Uterus (tissue), 2 donors: ENCODE results near the gene LENG8.

Experiments used
- POLR2A ChIP-seq, 2 donors: fragments of 450-650 bp; IDR thresholded peaks; one replicate each; pipeline ENCODE4 v1.6.1; 2016; ENCODE audit warnings: antibody characterized with exemption in 2 of 2, mild to moderate bottlenecking in 1 of 2, moderate library complexity in 1 of 2
- TF ChIP-seq, protein P1 (sequence below), 4 experiments: fragments of 200-600 bp in 2 of 4; fragments of 450-650 bp in 2 of 4; sonication (generic) in 2 of 4; IDR thresholded peaks; one replicate each; pipeline ENCODE4 v1.5.1; 2016 to 2019; ENCODE audit warnings: antibody characterized with exemption in 4 of 4, mild to moderate bottlenecking in 2 of 4, moderate library complexity in 1 of 4

GRCh38 chr19:54485851-54486250 is 36.9 kb downstream of the LENG8 start:
- TF ChIP-seq, protein P1, sequence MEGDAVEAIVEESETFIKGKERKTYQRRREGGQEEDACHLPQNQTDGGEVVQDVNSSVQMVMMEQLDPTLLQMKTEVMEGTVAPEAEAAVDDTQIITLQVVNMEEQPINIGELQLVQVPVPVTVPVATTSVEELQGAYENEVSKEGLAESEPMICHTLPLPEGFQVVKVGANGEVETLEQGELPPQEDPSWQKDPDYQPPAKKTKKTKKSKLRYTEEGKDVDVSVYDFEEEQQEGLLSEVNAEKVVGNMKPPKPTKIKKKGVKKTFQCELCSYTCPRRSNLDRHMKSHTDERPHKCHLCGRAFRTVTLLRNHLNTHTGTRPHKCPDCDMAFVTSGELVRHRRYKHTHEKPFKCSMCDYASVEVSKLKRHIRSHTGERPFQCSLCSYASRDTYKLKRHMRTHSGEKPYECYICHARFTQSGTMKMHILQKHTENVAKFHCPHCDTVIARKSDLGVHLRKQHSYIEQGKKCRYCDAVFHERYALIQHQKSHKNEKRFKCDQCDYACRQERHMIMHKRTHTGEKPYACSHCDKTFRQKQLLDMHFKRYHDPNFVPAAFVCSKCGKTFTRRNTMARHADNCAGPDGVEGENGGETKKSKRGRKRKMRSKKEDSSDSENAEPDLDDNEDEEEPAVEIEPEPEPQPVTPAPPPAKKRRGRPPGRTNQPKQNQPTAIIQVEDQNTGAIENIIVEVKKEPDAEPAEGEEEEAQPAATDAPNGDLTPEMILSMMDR (IDR thresholded peaks at IDR 0.05), result no peak
- no peak for TF ChIP-seq POLR2A (IDR thresholded peaks at IDR 0.05)
